ENCODE results near the gene TXNRD2. TPM values are rescaled to one million over a fixed set of nuclear protein-coding genes. Genes with fewer than 3 reads are reported as not detected.

TXNRD2 gene
- polyA plus RNA-seq, 1 donor from 2014 or later = 4.1 TPM

DNA sequence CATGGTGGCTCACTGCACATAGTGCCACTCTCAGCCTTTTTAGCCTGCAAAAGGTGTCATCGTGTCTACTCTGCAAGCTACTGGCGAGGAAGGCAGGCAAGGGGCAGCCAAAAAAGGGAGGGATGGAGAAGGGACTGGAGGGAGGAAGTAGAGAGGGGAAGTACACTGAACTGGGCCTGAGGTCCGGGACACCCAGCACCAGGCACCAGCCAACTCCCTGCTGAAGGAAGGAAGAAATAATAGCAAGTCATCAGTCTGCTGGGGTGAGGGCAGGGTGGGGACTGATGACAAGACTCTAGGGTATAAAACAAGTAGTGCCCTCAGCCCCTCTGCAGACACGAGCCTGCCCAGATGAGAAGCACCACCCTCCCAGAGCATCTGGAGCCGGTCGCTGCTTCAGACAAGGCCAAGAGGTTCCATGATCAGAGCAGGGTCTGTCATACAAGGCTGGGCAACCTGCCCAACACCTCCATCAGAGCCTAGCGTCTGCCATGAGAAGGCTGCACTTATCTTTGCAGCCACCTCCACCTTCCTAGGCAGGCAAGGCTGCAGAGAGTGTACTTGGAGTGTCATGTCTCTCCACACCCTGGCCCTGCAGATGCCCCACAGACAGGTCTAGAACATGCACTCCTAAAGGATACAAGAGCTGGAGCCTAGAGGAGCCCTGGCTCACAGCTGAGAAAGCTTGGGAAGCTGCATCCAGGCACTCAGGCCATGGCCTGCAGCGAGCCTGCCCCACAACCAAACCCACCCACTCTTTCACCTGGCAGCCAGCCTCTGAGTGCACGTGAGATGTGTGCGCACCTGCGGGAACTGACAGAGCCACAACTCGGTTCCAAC is 9.0 kb downstream of the TXNRD2 start:
- Histone ChIP-seq H3K79me2 (replicated peaks; ENCODE audit: insufficient read depth, low read length) (no peaks in the 10 kb centered on the region), H3F3A (ENCODE audit: insufficient read depth, low read length, poor library complexity, severe bottlenecking) (no peaks in the 10 kb centered on the region), H3K36me3 (ENCODE audit: insufficient read depth, low read length) (no peaks in the 10 kb centered on the region), H3K9ac (ENCODE audit: low read length) (no peak overlapping the region), H3K27me3 (ENCODE audit: insufficient read depth, low read depth, low read length) (no peaks in the 10 kb centered on the region), H4K20me1 (ENCODE audit: insufficient read depth) (no peaks in the 10 kb centered on the region), H3K9me2 (ENCODE audit: insufficient read depth, low read length) (no peaks in the 10 kb centered on the region), H3K9me3 (ENCODE audit: low read length) (no peaks in the 10 kb centered on the region), H2AFZ (ENCODE audit: low read depth, low read length) (no peak overlapping the region), H3K4me3 (ENCODE audit: low read length) (no peak overlapping the region), H3K4me2 (ENCODE audit: low read length) (no peak overlapping the region), H3K27ac (ENCODE audit: low read length) (no peak overlapping the region)
- TF ChIP-seq, protein P1, sequence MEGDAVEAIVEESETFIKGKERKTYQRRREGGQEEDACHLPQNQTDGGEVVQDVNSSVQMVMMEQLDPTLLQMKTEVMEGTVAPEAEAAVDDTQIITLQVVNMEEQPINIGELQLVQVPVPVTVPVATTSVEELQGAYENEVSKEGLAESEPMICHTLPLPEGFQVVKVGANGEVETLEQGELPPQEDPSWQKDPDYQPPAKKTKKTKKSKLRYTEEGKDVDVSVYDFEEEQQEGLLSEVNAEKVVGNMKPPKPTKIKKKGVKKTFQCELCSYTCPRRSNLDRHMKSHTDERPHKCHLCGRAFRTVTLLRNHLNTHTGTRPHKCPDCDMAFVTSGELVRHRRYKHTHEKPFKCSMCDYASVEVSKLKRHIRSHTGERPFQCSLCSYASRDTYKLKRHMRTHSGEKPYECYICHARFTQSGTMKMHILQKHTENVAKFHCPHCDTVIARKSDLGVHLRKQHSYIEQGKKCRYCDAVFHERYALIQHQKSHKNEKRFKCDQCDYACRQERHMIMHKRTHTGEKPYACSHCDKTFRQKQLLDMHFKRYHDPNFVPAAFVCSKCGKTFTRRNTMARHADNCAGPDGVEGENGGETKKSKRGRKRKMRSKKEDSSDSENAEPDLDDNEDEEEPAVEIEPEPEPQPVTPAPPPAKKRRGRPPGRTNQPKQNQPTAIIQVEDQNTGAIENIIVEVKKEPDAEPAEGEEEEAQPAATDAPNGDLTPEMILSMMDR (IDR thresholded peaks at IDR 0.05; ENCODE audit: poor library complexity, severe bottlenecking) = no peak
- no peak for TF ChIP-seq MXI1 (conservative IDR thresholded peaks at IDR 0.05; ENCODE audit: poor library complexity, severe bottlenecking)
- no peak for TF ChIP-seq POLR2AphosphoS5 (IDR thresholded peaks at IDR 0.05)
- TF ChIP-seq EZH2 (IDR thresholded peaks at IDR 0.05; ENCODE audit: borderline replicate concordance, insufficient read depth, low read length, poor library complexity, severe bottlenecking) = no peak
- TF ChIP-seq SMC3 (conservative IDR thresholded peaks at IDR 0.05; ENCODE audit: poor library complexity) = no peak
- no peak for TF ChIP-seq TAF1 (IDR thresholded peaks at IDR 0.05; ENCODE audit: low read depth)
- no peak for TF ChIP-seq EP300 (conservative IDR thresholded peaks at IDR 0.05; ENCODE audit: poor library complexity, severe bottlenecking)
- TF ChIP-seq, protein P2, sequence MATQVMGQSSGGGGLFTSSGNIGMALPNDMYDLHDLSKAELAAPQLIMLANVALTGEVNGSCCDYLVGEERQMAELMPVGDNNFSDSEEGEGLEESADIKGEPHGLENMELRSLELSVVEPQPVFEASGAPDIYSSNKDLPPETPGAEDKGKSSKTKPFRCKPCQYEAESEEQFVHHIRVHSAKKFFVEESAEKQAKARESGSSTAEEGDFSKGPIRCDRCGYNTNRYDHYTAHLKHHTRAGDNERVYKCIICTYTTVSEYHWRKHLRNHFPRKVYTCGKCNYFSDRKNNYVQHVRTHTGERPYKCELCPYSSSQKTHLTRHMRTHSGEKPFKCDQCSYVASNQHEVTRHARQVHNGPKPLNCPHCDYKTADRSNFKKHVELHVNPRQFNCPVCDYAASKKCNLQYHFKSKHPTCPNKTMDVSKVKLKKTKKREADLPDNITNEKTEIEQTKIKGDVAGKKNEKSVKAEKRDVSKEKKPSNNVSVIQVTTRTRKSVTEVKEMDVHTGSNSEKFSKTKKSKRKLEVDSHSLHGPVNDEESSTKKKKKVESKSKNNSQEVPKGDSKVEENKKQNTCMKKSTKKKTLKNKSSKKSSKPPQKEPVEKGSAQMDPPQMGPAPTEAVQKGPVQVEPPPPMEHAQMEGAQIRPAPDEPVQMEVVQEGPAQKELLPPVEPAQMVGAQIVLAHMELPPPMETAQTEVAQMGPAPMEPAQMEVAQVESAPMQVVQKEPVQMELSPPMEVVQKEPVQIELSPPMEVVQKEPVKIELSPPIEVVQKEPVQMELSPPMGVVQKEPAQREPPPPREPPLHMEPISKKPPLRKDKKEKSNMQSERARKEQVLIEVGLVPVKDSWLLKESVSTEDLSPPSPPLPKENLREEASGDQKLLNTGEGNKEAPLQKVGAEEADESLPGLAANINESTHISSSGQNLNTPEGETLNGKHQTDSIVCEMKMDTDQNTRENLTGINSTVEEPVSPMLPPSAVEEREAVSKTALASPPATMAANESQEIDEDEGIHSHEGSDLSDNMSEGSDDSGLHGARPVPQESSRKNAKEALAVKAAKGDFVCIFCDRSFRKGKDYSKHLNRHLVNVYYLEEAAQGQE (IDR thresholded peaks at IDR 0.05; ENCODE audit: borderline replicate concordance) = no peak
- TF ChIP-seq RAD21 (conservative IDR thresholded peaks at IDR 0.05) = no peak

DNA sequence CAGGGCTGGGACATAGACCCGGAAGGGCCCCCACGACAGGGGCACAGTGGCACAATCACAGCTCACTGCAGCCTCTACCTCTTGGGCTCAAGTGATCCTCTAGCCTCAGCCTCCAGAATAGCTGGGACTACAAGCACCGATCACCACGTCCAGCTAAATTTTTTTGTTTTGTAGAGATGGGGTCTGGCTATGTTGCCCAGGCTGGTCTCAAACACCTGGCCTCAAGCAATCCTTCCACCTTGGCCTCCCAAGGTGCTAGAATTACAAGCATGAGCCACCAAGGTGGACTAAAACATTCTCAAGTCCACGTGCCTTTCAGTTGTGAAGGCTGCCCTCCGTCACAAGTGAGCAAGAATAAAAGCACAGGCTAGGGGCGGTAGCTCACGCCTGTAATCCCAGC is 10.1 kb downstream of the TXNRD2 start:
- no peaks in the 10 kb centered on the region for H3K9me3 ChIP-seq (ENCODE audit: low read length)
- no peak overlapping the region for H2AFZ ChIP-seq (ENCODE audit: low read depth, low read length)
- H3K27ac ChIP-seq (ENCODE audit: low read length) = no peak overlapping the region
- no peak overlapping the region for H3K4me3 ChIP-seq (ENCODE audit: low read length)
- H3K9me2 ChIP-seq (ENCODE audit: insufficient read depth, low read length) = no peaks in the 10 kb centered on the region
- no peaks in the 10 kb centered on the region for H4K20me1 ChIP-seq (ENCODE audit: insufficient read depth)
- H3F3A ChIP-seq (ENCODE audit: insufficient read depth, low read length, poor library complexity, severe bottlenecking) = no peaks in the 10 kb centered on the region
- H3K9ac ChIP-seq (ENCODE audit: low read length) = no peak overlapping the region
- no peaks in the 10 kb centered on the region for H3K36me3 ChIP-seq (ENCODE audit: insufficient read depth, low read length)
- no peaks in the 10 kb centered on the region for H3K27me3 ChIP-seq (ENCODE audit: insufficient read depth, low read depth, low read length)
- TF ChIP-seq SMC3 (conservative IDR thresholded peaks at IDR 0.05; ENCODE audit: poor library complexity) = no peak
- TF ChIP-seq, protein P2 (IDR thresholded peaks at IDR 0.05; ENCODE audit: borderline replicate concordance) = no peak
- no peak for TF ChIP-seq EZH2 (IDR thresholded peaks at IDR 0.05; ENCODE audit: borderline replicate concordance, insufficient read depth, low read length, poor library complexity, severe bottlenecking)
- no peak for TF ChIP-seq POLR2AphosphoS5 (IDR thresholded peaks at IDR 0.05)
- TF ChIP-seq, protein P1 (IDR thresholded peaks at IDR 0.05; ENCODE audit: poor library complexity, severe bottlenecking) = no peak
- no peak for TF ChIP-seq TAF1 (IDR thresholded peaks at IDR 0.05; ENCODE audit: low read depth)
- TF ChIP-seq MXI1 (conservative IDR thresholded peaks at IDR 0.05; ENCODE audit: poor library complexity, severe bottlenecking) = no peak
- TF ChIP-seq RAD21 (conservative IDR thresholded peaks at IDR 0.05) = no peak
- no peak overlapping the region for H3K4me2 ChIP-seq (ENCODE audit: low read length)
- no peaks in the 10 kb centered on the region for H3K79me2 ChIP-seq (replicated peaks; ENCODE audit: insufficient read depth, low read length)
